H7 (cell line): ENCODE data around the gene THAP9. TPM values are rescaled to one million over a fixed set of nuclear protein-coding genes. Genes with fewer than 3 reads are reported as not detected.

ENCODE experiments used
- DNase-seq: peaks from one replicate; pipeline ENCODE4 v3.0.0; 2012
- H3K27me3 ChIP-seq: 2 replicates; pipeline ENCODE4 v1.6.0; 2011; ENCODE audit warnings: mild to moderate bottlenecking, low read length; ENCODE audit not compliant: control insufficient read depth, insufficient read depth
- H3K36me3 ChIP-seq: replicated peaks from 2 replicates; pipeline ENCODE4 v1.5.1; 2011; ENCODE audit warnings: low read length; ENCODE audit not compliant: control insufficient read depth, insufficient read depth
- H3K4me3 ChIP-seq: 2 replicates; pipeline ENCODE4 v1.5.1; 2011; ENCODE audit warnings: low read depth, mild to moderate bottlenecking, control low read depth, low read length, moderate library complexity; ENCODE audit not compliant: insufficient read depth
- total RNA-seq: library from RNA; depleted of rRNA; stranded (reverse); fragments of >200 nt; shearing (Covaris generic); gene quantifications from 2 replicates; pipeline ENCODE4 v1.2.3, GENCODE V29; 2014; rRNA removed

Gene THAP9
- total RNA-seq, 1 experiment from 2014 or later: 22.9 TPM

GRCh38 chr4:82968972-82969371, 68.4 kb downstream of the THAP9 start:
- no peak for DNase-seq
- H3K4me3 ChIP-seq: no peak overlapping the region
- no peaks in the 10 kb centered on the region; the same call in 1 of the 2 replicates for H3K36me3 ChIP-seq
- no peaks in the 10 kb centered on the region for H3K27me3 ChIP-seq

GRCh38 chr4:82969414-82969813, 68.9 kb downstream of the THAP9 start:
- Histone ChIP-seq H3K36me3 (no peaks in the 10 kb centered on the region; the same call in 1 of the 2 replicates), H3K27me3 (no peaks in the 10 kb centered on the region), H3K4me3 (no peak overlapping the region)
- DNase-seq: no peak

Other genes with a start within 250 kb of the THAP9 start
- gene SCD5, start 101.9 kb upstream of the THAP9 start, total RNA-seq: 2.3 and 4.8 TPM in 2 replicates
- gene SEC31A, start 9.6 kb upstream of the THAP9 start, total RNA-seq: 117 and 122 TPM in 2 replicates
- 11.4 and 13.0 TPM in 2 replicates for gene LIN54, start 110.1 kb downstream of the THAP9 start, total RNA-seq
- gene COPS4, start 134.4 kb downstream of the THAP9 start, total RNA-seq: 77.9 and 89.0 TPM in 2 replicates
- 0.41 and 3.4 TPM in 2 replicates for gene PLAC8, start 214.0 kb downstream of the THAP9 start, total RNA-seq